ENCODE measurements around the gene OR2AJ1.

Gene OR2AJ1

DNA sequence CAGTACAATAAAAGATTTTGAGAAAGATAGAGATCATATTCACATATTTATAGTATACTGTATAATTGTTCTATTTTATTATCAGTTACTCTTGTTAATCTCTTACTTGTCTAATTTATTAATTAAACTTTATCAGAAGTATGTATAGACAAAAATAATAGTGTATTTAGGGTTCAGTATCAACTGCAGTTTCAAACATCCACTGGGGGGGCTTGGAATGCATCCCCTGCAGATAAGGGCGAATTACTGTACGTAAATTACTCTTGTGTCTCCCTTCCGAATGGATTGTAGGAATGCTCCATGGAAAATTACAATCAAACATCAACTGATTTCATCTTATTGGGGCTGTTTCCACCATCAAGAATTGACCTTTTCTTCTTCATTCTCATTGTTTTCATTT, 23.9 kb downstream of the OR2AJ1 start, which contains the start of gene OR2L8:
Gene OR2L8, plus strand, starts transcription at position 301 of the 400 bp plus-strand sequence. Its CDS starts 0 bp downstream, at position 301.
- ChIA-PET POLR2A (no interaction called here), CTCF (no interaction called here)
- Histone ChIP-seq H3K4me1 (ENCODE audit: control insufficient read depth, insufficient read depth, low read length) (no peaks in the 10 kb centered on the region), H3K4me3 (ENCODE audit: low read depth, low read length) (no peak within 1 kb of the TSS), H3K27ac (ENCODE audit: extremely low read depth, low read depth, low read length) (no peak within 1 kb of the TSS), H3K9me3 (ENCODE audit: control insufficient read depth, insufficient read depth, low read depth, low read length) (no peaks in the 10 kb centered on the region), H3K36me3 (ENCODE audit: control insufficient read depth in 2 of 2, insufficient read depth in 1 of 2, low read length in 2 of 2) (no peaks in the 10 kb centered on the region)
- TF ChIP-seq ZNF776 (tag by site-specific recombination; IDR thresholded peaks at IDR 0.05; ENCODE audit: borderline replicate concordance) (no peak), SALL2 (tag by site-specific recombination; IDR thresholded peaks at IDR 0.05; ENCODE audit: borderline replicate concordance) (no peak), ZSCAN30 (tag by site-specific recombination; IDR thresholded peaks at IDR 0.05) (no peak), ZBTB7A (tag by site-specific recombination; IDR thresholded peaks at IDR 0.05; ENCODE audit: low read depth) (no peak), OSR2 (tag by site-specific recombination; IDR thresholded peaks at IDR 0.05) (no peak), ZNF777 (tag by site-specific recombination; IDR thresholded peaks at IDR 0.05; ENCODE audit: borderline replicate concordance) (no peak)

DNA sequence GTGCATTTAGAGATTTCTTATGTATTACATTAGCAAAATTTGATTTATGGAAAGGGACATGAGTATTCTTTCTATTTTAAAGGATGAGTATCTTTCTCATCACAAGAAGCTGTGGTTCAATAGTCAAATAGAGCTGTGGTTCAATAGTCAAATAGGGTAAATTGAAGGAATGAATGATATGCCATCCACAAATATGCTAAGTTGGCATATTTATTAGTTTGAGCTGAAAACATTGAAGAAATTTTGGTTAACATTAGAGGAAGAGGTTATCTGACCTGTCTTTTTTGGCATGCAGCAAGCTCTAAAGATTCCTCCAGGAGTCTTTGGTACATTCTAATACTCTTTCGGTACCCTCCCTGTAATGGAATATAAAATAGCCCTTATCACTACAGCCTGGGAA, 28.7 kb downstream of the OR2AJ1 start:
- no peaks in the 10 kb centered on the region for H3K9me3 ChIP-seq (ENCODE audit: control insufficient read depth, insufficient read depth, low read depth, low read length)
- no peaks in the 10 kb centered on the region for H3K36me3 ChIP-seq (ENCODE audit: control insufficient read depth in 2 of 2, insufficient read depth in 1 of 2, low read length in 2 of 2)
- no peaks in the 10 kb centered on the region for H3K4me1 ChIP-seq (ENCODE audit: control insufficient read depth, insufficient read depth, low read length)
- no peak overlapping the region for H3K27ac ChIP-seq (ENCODE audit: extremely low read depth, low read depth, low read length)
- no peak overlapping the region for H3K4me3 ChIP-seq (ENCODE audit: low read depth, low read length)
- CTCF ChIA-PET: interaction anchor here (0.6 kb wide), 1 partner anchor 260 kb away, joined by 3 read pairs; no protein-coding TSS in a partner anchor
- no peak for TF ChIP-seq ZBTB7A (tag by site-specific recombination; IDR thresholded peaks at IDR 0.05; ENCODE audit: low read depth)
- TF ChIP-seq ZNF747 (tag by site-specific recombination; IDR thresholded peaks at IDR 0.05): no peak
- no peak for TF ChIP-seq HOXC10 (CRISPR knock-in tag; IDR thresholded peaks at IDR 0.05)
- TF ChIP-seq ZBTB21 (tag by site-specific recombination; IDR thresholded peaks at IDR 0.05): no peak
- TF ChIP-seq, protein P1, sequence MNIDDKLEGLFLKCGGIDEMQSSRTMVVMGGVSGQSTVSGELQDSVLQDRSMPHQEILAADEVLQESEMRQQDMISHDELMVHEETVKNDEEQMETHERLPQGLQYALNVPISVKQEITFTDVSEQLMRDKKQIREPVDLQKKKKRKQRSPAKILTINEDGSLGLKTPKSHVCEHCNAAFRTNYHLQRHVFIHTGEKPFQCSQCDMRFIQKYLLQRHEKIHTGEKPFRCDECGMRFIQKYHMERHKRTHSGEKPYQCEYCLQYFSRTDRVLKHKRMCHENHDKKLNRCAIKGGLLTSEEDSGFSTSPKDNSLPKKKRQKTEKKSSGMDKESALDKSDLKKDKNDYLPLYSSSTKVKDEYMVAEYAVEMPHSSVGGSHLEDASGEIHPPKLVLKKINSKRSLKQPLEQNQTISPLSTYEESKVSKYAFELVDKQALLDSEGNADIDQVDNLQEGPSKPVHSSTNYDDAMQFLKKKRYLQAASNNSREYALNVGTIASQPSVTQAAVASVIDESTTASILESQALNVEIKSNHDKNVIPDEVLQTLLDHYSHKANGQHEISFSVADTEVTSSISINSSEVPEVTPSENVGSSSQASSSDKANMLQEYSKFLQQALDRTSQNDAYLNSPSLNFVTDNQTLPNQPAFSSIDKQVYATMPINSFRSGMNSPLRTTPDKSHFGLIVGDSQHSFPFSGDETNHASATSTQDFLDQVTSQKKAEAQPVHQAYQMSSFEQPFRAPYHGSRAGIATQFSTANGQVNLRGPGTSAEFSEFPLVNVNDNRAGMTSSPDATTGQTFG (tag by site-specific recombination; IDR thresholded peaks at IDR 0.05; ENCODE audit: borderline replicate concordance): no peak
- no peak for TF ChIP-seq OVOL3 (tag by site-specific recombination; IDR thresholded peaks at IDR 0.05)
- no peak for TF ChIP-seq GFI1B (tag by site-specific recombination; IDR thresholded peaks at IDR 0.05)
- POLR2A ChIA-PET: no interaction called here

DNA sequence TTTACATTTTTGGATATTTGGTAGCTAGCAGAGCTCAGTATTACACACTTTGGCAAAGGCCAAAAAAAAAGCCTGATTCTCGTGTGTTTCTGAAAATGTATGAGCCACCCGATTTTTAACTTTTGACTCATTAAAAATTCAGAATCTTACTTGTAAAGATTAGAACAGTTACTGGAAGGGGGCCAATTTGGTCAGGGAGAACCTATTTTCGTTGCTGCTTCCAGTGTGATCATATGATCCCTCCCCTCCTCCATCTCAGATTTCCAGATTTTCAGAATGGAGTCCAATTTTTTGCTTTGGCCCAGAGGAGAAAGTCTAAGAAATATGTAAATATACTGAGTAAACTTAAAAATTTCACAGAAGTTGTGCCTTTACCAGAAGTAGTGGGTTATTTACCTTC, 37.1 kb downstream of the OR2AJ1 start:
- Histone ChIP-seq H3K4me3 (ENCODE audit: low read depth, low read length) (no peak overlapping the region), H3K4me1 (ENCODE audit: control insufficient read depth, insufficient read depth, low read length) (no peaks in the 10 kb centered on the region), H3K36me3 (ENCODE audit: control insufficient read depth in 2 of 2, insufficient read depth in 1 of 2, low read length in 2 of 2) (no peaks in the 10 kb centered on the region), H3K27ac (ENCODE audit: extremely low read depth, low read depth, low read length) (no peak overlapping the region), H3K9me3 (ENCODE audit: control insufficient read depth, insufficient read depth, low read depth, low read length) (no peaks in the 10 kb centered on the region)
- ChIA-PET CTCF (no interaction called here), POLR2A (no interaction called here)
- no peak for TF ChIP-seq ZSCAN23 (tag by site-specific recombination; IDR thresholded peaks at IDR 0.05)
- TF ChIP-seq, protein P1 (tag by site-specific recombination; IDR thresholded peaks at IDR 0.05; ENCODE audit: borderline replicate concordance): no peak
- TF ChIP-seq ZNF843 (tag by site-specific recombination; IDR thresholded peaks at IDR 0.05): no peak
- TF ChIP-seq, protein P2, sequence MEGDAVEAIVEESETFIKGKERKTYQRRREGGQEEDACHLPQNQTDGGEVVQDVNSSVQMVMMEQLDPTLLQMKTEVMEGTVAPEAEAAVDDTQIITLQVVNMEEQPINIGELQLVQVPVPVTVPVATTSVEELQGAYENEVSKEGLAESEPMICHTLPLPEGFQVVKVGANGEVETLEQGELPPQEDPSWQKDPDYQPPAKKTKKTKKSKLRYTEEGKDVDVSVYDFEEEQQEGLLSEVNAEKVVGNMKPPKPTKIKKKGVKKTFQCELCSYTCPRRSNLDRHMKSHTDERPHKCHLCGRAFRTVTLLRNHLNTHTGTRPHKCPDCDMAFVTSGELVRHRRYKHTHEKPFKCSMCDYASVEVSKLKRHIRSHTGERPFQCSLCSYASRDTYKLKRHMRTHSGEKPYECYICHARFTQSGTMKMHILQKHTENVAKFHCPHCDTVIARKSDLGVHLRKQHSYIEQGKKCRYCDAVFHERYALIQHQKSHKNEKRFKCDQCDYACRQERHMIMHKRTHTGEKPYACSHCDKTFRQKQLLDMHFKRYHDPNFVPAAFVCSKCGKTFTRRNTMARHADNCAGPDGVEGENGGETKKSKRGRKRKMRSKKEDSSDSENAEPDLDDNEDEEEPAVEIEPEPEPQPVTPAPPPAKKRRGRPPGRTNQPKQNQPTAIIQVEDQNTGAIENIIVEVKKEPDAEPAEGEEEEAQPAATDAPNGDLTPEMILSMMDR (tag by site-specific recombination; IDR thresholded peaks at IDR 0.05): no peak
- no peak for TF ChIP-seq ZNF2 (tag by site-specific recombination; IDR thresholded peaks at IDR 0.05)
- TF ChIP-seq KLF7 (tag by site-specific recombination; IDR thresholded peaks at IDR 0.05; ENCODE audit: borderline replicate concordance): no peak
- no peak for TF ChIP-seq ZNF433 (tag by site-specific recombination; IDR thresholded peaks at IDR 0.05; ENCODE audit: low read depth)
- TF ChIP-seq ZNF529 (tag by site-specific recombination; IDR thresholded peaks at IDR 0.05; ENCODE audit: insufficient replicate concordance): no peak
- no peak for TF ChIP-seq ZNF169 (tag by site-specific recombination; IDR thresholded peaks at IDR 0.05)
- no peak for TF ChIP-seq ZNF274 (IDR thresholded peaks at IDR 0.05; ENCODE audit: low read length)
- TF ChIP-seq ZNF274 (tag by site-specific recombination; IDR thresholded peaks at IDR 0.05; ENCODE audit: borderline replicate concordance): no peak
- TF ChIP-seq, protein P3, sequence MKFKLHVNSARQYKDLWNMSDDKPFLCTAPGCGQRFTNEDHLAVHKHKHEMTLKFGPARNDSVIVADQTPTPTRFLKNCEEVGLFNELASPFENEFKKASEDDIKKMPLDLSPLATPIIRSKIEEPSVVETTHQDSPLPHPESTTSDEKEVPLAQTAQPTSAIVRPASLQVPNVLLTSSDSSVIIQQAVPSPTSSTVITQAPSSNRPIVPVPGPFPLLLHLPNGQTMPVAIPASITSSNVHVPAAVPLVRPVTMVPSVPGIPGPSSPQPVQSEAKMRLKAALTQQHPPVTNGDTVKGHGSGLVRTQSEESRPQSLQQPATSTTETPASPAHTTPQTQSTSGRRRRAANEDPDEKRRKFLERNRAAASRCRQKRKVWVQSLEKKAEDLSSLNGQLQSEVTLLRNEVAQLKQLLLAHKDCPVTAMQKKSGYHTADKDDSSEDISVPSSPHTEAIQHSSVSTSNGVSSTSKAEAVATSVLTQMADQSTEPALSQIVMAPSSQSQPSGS (tag by site-specific recombination; IDR thresholded peaks at IDR 0.05; ENCODE audit: low read depth): no peak
